HG03378 (cell line): ENCODE results near the gene BACH2.
"Not testable (repeated sequence)": the region's sequence is repeated elsewhere in the genome, so short reads cannot be mapped to it uniquely, and the experiment has no call there.

ENCODE experiments used
- ATAC-seq: cut with Tn5 transposase; IDR thresholded peaks from one replicate; pipeline ENCODE4 v1.9.1; 2021; ENCODE audit warnings: mild to moderate bottlenecking, moderate library complexity; ENCODE audit not compliant: unreplicated experiment

Gene BACH2

GRCh38 chr6:90135667-90136066 lies 161.0 kb downstream of the BACH2 start:
- no peak for ATAC-seq

- ATAC-seq, result not testable (repeated sequence)
Measured at GRCh38 chr6:90133664-90134063, 163.0 kb downstream of the BACH2 start.

- no peak for ATAC-seq
Measured at GRCh38 chr6:90131614-90132423, 164.8 kb downstream of the BACH2 start.

GRCh38 chr6:90131125-90131524 lies 165.5 kb downstream of the BACH2 start:
- no peak for ATAC-seq

- not testable (repeated sequence) for ATAC-seq
Measured at GRCh38 chr6:90128687-90129086, 168.0 kb downstream of the BACH2 start.

- no peak for ATAC-seq
Measured at GRCh38 chr6:90127595-90127994, 169.0 kb downstream of the BACH2 start.

- no peak for ATAC-seq
Measured at GRCh38 chr6:90126839-90127238, 169.8 kb downstream of the BACH2 start.

- no peak for ATAC-seq
Measured at GRCh38 chr6:90126181-90126580, 170.5 kb downstream of the BACH2 start.

- ATAC-seq, result no peak
Measured at GRCh38 chr6:90124874-90125510, 171.7 kb downstream of the BACH2 start.

- no peak for ATAC-seq
Measured at GRCh38 chr6:90123831-90124230, 172.8 kb downstream of the BACH2 start.

- ATAC-seq, result no peak
Measured at GRCh38 chr6:90121982-90122381, 174.7 kb downstream of the BACH2 start.

- ATAC-seq, result no peak
Measured at GRCh38 chr6:90120327-90120726, 176.3 kb downstream of the BACH2 start.

- no peak for ATAC-seq
Measured at GRCh38 chr6:90119618-90120017, 177.0 kb downstream of the BACH2 start.

- ATAC-seq, result no peak
Measured at GRCh38 chr6:90118581-90118980, 178.1 kb downstream of the BACH2 start.

GRCh38 chr6:90118069-90118468 lies 178.6 kb downstream of the BACH2 start:
- ATAC-seq, result no peak

GRCh38 chr6:90116126-90116525 lies 180.5 kb downstream of the BACH2 start:
- ATAC-seq, result not testable (repeated sequence)

- no peak for ATAC-seq
Measured at GRCh38 chr6:90113389-90113788, 183.3 kb downstream of the BACH2 start.

GRCh38 chr6:90111387-90111786 lies 185.3 kb downstream of the BACH2 start:
- ATAC-seq, result no peak

- ATAC-seq, result no peak
Measured at GRCh38 chr6:90110971-90111370, 185.7 kb downstream of the BACH2 start.

- no peak for ATAC-seq
Measured at GRCh38 chr6:90109141-90109540, 187.5 kb downstream of the BACH2 start.

- peak; percentile 95 for ATAC-seq
Measured at GRCh38 chr6:90107771-90108282, 188.8 kb downstream of the BACH2 start.

GRCh38 chr6:90107371-90107770 lies 189.3 kb downstream of the BACH2 start:
- no peak for ATAC-seq
